Endometrial microvascular endothelial cells (primary cell): ENCODE measurements around the gene MED9. TPM values are rescaled to one million over a fixed set of nuclear protein-coding genes. Genes with fewer than 3 reads are reported as not detected.

Source experiments
- in situ Hi-C: cut with HindIII; loops from 2 replicates; pipeline ENCODE4 v1.10.0; 2017; ENCODE audit warnings: low sequenced_read_pairs, low pct_unique_long_range_greater_than_20kb; ENCODE audit errors: inconsistent ontology term
- total RNA-seq: library from RNA; depleted of rRNA; stranded (reverse); fragments of >200 nt; gene quantifications from one replicate; pipeline ENCODE4 v1.2.3, GENCODE V29; 2015; ENCODE audit errors: inconsistent ontology term

The MED9 gene
- total RNA-seq, 1 donor from 2014 or later = 14.7 TPM

DNA sequence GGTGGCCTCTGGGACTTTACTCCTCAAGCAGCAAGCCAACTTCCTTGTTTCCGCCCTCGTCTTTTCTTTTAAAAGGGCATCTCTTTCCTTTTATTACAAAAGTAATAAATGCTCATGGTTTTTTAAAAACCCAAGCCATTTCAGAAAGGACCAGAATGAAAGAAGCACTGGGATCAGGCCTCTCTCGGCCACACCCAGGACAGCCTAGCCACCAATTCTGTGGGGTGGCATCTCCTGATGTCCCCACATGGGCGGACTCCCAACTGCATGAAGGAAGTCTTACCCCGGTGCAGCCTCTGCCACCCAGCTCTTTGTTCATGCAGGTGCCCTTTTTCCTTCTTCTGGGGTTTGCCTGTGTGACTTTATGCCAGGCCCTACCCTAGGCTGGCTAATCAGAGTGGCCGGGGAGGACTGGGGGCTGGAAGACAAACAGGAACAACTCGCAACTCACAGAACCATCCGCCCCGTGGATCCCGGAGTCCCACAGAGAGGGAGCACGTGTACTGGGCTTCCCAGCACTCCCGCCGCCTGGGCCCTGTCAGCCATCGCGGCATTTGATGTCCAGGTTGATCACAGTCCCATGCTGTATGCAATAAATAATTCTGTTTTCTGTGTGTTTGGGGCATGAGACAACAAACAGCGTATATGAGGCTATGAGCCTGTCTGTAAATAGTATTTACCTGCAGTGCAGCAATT, 22.0 kb downstream of the MED9 start:
- in situ Hi-C loops = no loop called here

GRCh38 chr17:17499402-17500145, 22.8 kb downstream of the MED9 start:
- in situ Hi-C loops = no loop called here

DNA sequence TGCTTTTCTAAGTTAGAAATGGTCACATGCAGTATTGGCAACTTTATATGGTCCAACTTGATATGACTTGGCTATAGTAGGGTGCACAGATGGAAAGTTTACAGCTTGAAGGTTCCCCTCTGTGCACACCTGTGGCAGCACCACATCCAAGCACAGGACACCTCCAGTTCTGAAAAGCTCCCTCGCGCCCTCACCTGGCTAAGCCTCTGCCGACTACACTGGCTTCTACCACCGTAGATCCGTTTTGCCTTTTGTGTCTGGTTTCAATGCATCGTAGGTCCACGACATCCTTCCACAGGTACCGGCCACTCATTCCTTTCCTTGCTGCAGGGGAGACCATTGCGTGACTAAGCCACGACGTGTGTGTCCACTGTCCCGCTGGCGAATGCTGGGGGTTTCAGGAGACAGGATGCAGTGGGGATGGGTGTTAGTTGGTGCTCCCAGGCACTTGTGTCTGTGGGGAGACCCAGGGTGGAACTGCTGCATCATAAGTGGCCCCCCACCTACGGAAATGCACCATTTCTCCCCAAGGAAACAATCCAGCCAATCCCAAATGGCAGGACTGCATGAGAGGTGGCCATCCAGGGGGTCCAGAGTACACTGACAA, 24.3 kb downstream of the MED9 start:
- in situ Hi-C loops = no loop called here

- in situ Hi-C loops = no loop called here
Observed at GRCh38 chr17:17502741-17503565, 26.2 kb downstream of the MED9 start.

GRCh38 chr17:17503566-17504130, 26.8 kb downstream of the MED9 start:
- in situ Hi-C loops = no loop called here

DNA sequence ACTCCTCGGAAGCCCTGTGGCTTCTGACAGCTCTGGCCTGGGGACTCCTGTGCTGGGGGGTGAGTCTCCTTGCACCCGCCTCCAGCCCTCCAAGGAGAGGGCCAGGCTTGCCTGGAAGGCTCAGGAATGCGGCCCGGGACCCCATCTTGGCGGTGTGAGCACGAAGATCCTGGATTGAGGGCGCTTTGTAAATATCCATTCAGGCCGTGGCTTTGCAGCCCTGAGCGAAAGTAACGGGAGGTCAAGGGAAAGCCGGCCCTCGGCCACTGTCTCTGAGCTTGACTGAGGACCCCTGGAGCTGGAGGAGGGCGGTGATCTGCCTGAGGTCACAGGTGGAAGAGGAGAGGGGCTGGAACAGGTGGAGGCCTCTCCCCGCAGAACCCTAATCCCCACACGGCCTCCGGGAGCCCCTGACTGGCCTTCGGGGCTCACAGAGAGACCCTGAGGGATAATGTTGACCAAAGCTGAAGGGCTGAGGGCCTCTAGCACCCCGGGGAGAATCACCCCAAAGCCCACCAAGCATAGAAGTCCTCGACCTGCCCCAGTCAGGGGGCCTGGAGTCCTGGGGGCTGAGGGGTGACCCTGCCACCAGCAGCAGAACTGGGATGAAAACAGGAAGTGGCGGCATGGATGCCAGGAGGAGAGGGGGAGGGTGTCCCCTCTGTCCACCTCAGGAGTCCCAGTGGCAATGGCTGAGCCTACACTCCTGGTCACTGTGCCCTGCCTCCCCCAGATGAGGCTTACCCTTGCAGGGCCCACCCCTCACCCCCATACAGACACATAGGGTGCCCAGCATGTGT, 27.7 kb downstream of the MED9 start:
- in situ Hi-C loops = no loop called here

GRCh38 chr17:17505151-17505550, 28.4 kb downstream of the MED9 start:
- in situ Hi-C loops = no loop called here

DNA sequence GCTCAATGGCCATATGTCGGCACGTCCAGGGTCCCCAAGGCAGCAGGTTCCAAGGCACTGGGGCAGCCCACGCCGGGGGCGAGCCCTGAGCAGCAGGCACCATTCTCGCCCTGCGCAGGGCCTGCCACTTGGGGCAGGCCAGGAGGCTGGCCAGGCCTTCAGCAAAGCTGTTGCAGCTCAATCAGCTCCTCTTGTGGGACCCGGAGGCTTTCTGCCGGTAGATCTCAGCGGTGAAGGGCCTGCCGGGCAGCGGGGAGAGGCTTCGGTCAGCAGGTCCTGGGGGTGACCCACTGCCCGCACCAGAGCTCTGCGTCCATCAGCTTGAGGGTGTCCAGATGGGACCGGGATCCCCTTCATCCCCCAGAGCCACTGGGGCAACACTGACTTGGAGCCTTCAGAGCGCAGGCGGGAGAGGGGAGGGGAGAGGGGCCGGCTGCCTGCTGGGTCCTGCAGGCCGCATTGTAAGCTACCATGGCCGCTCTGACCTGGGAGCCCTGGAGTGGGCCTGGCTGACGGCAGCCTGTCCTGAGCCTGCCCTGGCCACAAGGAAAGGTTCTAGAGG, 28.9 kb downstream of the MED9 start:
- in situ Hi-C loops = no loop called here

GRCh38 chr17:17506181-17506741, 29.5 kb downstream of the MED9 start:
- in situ Hi-C loops = no loop called here

GRCh38 chr17:17506893-17507464, 30.2 kb downstream of the MED9 start:
- in situ Hi-C loops = no loop called here

- in situ Hi-C loops = no loop called here
Observed at GRCh38 chr17:17507465-17508011, 30.7 kb downstream of the MED9 start.

- in situ Hi-C loops = no loop called here
Observed at GRCh38 chr17:17508019-17508535, 31.3 kb downstream of the MED9 start.

DNA sequence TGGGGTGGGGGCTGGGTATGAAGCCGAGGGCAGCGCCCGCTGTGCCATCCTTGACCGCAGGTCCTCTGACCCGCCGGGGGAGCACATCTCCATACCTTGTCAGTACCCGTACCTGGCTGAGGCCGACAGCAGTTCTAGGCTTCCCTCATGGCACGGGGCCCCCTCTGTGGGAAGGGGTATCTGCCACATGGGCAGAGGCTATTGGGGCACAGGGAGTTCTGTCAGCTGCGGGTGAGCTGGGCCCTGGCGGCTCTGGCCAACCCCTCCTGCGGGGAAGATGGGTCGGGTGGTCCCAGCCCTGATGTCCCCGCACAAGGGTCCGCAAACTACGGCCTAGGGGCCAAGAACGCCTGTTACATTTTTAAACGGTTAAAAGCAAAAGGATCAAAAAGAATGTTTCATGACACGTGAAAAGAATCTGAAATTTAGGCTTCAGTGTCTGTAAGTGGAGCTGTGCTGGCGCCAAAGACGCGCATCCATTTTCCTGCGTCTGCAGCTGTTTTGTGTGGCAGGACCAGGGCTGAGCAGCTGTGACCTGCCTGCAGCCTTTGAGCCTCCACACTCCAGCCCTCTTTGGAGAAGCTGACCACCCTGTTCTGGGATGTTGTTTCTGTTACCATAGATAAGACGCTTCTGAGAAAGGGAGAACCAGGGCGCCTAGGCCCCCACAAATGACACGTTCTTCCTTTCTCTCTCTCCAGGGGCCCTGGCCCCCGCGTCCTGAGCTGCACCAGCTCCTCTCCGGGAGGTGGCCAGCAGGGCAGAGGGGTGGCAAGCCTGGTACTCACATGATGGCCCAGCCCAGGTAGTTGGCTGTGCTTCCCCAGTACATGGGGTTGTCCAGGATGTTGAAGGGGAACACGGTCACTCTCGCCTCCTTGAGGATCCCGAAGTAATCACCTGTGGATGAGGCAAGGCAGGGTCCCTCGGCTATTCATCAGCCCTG, 32.1 kb downstream of the MED9 start:
- in situ Hi-C loops = no loop called here

DNA sequence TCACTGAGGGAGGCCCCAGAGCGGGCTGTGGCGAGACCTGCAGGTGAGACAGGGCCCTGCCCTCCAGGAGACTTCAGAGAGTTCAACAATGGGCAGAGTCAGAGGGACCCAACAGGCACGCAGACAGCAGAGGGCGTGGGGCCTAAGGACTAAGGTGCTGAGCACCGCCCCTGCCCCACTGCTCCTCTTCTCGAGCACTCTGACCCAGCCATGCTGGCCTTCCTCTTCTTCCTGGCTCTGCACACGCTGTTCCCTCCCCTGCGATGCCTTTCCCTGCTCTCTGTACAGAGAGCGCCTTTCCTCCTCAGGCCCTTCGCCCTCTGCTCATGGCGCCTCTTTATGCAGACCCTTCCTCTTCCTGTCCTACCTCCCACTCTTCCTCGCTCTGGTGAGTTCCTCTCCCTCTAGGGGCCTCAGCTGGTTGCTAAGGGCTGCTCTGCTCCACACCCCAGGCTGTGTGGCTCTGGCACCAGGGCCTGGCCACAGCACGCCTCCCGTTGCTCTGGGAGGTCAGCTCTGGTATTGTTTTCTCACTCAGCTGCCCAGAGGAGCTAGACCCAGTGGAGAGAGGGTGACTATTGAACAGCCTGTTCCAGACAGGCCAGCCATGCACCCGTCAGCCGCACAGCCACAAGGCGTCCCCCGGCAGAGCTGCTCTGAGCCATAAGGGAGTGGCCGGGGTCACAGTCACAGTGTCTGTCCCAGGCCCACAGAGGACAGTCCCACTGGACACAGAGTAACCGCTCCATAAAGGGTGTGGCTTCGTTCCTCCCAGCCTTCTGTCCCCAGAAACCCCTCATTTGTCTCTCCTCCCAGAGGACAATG, 33.0 kb downstream of the MED9 start:
- in situ Hi-C loops = no loop called here
